RCC 7860 (cell line): Measurements from ENCODE around the gene BET1.

Source experiments
- DNase-seq: peaks from one replicate; pipeline ENCODE4 v3.0.0-alpha.2; 2015; ENCODE audit warnings: low spot score
- FAIRE-seq: peaks from 2 replicates; lab custom pipeline; 2012; peaks lifted over from hg19 to GRCh38; lab: Jason Lieb, UNC

Gene BET1

DNA sequence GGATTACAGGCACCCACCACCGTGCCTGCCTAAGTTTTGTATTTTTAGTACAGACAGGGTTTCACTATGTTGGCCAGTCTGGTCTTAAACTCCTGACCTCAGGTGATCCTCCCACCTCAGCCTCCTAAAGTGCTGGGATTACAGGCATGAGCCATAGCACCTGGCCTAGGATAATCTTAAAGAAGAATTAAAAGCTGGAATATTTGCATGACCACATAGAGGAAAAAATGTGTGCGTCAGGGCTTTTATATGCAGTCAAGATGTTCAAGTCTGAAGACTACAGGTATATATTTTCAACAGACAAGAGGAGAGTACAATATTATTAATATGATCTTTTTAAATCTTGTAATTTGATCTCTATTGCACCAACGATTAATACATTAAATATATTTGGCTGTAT lies 43.2 kb downstream of the BET1 start:
- no peak for FAIRE-seq

DNA sequence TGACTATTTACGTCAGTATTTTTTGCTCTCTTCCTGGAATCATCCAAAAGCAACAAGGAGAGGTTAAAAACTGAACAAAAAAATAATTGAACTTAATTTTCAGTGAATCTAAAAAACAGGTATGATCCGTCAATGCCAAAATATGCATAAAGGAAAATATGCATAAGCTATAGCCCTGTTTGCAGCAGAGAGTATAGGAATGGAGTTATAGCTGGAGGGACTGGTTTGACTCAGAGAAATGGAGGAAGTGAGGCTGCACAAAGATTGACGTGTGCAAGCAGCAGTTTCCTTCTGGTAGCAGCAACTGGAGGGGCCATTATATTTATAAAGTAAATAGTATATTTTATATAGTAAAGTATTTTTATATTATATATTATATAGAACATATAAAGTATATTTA lies 45.5 kb downstream of the BET1 start:
- no peak for FAIRE-seq
- DNase-seq = no peak

More for the DNA sequence above, 43.2 kb downstream of the BET1 start:
- no peak for DNase-seq

DNA sequence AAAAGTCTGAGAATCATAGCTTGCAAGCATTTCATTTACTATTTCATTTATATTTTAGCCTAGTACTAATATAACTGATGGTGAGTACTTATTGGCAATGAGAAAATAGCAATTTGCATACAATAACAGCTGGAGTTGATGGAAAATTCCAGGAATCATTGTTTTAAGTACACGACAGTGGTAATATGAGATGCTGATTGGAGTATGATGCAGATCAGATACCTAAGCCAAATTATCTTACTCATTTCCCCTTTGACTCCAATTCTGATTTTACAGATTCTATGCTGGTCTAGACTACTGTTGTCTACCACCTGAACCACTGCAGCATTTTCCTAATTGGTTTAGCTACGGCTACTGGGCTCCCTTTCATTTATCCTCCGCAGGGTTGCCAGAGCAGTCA lies 45.9 kb downstream of the BET1 start:
- no peak for DNase-seq
- FAIRE-seq = no peak

DNA sequence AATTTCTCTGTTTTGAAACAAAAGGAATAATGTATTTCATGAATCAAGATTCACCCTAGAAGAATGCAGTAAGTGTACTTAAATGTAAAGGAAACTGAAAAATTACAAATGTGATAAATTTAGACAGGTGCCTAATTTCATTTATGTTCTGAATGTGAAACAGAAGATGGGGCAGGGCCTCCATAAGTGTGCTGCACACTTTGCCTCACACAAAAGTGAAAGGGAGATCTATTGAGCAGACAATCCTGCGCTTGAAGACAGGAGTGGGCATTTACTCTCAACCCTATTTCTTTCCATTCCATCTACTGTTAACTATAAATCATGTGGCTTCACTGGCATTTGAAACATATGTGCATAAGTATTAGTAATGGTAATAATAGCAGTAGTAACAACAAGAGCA lies 46.4 kb downstream of the BET1 start:
- DNase-seq = no peak
- FAIRE-seq = no peak

- FAIRE-seq = no peak
- no peak for DNase-seq
These were observed 48.9 kb downstream of the BET1 start for GRCh38 chr7:93955304-93955703.

GRCh38 chr7:93949423-93949822 lies 54.7 kb downstream of the BET1 start:
- FAIRE-seq = peak; percentile 79
- peak; percentile 37 for DNase-seq

DNA sequence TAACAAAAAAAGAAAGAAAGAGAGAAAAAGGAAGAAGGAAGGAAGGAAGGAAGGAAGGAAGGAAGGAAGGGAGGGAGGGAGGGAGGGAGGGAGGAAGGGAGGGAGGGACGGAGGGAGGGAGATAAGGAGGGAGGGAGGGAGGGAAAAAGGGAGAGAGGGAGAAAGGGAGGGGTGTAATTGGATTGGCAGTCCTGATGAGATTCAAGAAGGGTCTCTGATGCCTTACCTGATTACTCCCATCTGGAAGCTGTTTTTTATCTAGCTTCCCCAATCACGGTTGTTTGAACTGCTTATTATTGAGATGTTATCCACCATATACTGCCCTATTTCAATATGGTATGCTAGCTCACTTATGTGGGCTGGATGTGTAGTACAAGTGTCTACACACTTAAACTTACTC lies 55.3 kb downstream of the BET1 start:
- no peak for DNase-seq
- no peak for FAIRE-seq

DNA sequence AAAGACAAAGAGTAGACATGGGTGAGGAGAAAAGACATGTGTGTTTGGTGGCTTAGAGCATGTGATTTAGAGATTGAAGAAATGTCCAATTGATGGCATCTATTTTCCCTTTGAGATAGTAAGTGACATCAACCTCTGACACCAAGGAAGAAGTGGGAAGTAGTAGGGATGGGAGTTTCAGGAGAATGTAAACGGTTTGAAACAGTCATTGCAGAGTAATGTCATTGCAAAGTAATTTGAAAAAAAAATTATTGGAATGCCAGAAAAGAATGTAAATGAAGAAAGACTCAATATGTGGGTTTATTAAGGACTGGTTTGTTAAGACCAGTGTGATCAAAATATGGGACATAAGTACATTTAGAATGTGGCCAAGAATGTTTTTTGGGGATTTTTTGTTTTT lies 56.0 kb downstream of the BET1 start:
- DNase-seq (peak; percentile 21), FAIRE-seq (no peak)

DNA sequence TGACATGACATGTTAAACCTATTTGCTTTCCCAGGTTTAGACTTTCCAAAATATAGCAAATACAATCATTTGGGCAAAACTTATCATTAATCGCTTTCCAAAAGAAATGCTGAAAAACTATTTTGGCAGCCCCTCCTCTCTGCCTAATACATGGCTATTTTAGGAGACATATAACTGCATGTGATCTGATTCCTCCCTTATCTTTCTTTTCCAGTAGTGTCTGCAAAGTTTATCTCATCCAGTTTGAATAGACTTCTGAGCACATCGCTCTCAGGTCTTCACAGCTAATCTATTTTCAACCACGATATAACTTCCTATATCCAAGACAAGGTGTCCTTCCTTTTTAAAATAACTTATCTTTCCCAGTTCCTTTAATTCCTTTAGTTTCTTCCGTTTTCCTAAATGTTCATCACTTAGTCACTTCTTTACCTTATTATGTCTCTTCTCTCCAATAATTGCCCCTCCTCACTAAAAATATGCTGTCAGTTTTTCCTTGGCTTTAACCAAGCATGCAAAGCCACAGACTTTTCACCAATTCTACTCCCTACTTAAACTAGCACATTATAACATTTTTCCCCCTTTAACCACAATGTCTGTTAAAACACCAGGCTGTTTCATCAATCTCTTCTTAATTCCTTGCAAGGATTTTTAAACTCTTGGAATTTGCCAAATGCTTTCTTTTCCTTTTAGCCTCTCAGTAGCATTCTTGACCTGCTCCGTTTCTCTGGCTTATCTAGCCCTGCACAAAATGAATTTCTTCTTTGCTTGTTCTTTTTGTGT lies 58.2 kb downstream of the BET1 start:
- FAIRE-seq = peak; percentile 50
- DNase-seq = no peak

DNA sequence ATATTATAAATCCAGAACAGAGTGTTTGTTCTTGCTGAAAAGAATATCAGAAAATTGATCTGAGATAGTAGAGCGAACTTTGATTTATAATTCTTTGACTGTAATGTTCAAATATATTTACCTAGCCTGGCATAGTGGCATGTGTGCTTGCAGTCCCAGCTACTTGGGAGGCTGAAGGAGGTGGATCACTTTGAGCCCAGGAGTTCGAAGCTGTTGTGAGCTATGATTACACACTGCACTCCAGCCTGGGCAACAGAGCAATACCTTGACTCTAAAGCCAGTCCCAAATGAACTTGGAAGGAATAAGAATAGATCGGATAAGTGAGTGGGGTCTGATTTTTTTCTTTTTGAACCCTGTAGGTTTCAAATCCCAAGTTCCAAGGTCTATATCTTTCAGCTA lies 59.1 kb downstream of the BET1 start:
- DNase-seq (no peak), FAIRE-seq (no peak)

GRCh38 chr7:93944673-93945072 lies 59.5 kb downstream of the BET1 start:
- FAIRE-seq = no peak

GRCh38 chr7:93943816-93944540 lies 60.2 kb downstream of the BET1 start:
- no peak for FAIRE-seq
- DNase-seq = no peak

More at GRCh38 chr7:93944673-93945072, 59.5 kb downstream of the BET1 start:
- DNase-seq = no peak
